ENCODE results near the gene DISC1. TPM values are rescaled to one million over a fixed set of nuclear protein-coding genes. Genes with fewer than 3 reads are reported as not detected.
A peak's percentile ranks its signal among the peaks of the same experiment; 100 is the strongest.

DISC1 gene
- total RNA-seq, 6 experiments from 2014 or later, result 1.8 to 3.3 (median 2.4) TPM

GRCh38 chr1:231869364-231869763 is 242.8 kb downstream of the DISC1 start:
- WGBS (ENCODE audit: insufficient coverage, low coverage, low lambda C conversion rate, missing lambda C conversion rate), result 56% methylated on average over 1 of the region's 2 CpGs
- peak; percentile 27 to 64 (median 58) for ATAC-seq

DNA sequence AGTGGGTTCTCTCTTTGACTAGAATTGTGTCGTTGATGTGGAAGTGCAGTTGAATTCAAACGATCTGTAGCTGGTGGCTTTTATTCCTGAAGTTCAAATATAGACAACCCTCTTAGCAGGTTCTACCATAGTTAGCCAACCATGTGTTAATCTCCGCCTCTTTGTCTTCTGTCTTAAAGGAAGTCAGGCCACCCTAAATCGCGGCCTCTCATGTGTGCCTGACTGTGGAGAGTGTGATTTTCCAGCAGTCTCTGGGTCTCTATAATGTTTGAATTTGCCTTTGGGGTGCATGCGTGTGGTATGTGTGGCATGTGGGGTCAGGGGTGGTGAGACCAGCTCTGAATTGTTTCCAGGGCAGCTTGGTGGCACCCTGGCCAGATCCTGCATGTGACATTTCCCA is 244.9 kb downstream of the DISC1 start:
- DNase-seq, result no peak
- ATAC-seq, result no peak
- H3K27me3 ChIP-seq, result no peaks in the 10 kb centered on the region
- no peak overlapping the region for H3K4me3 ChIP-seq
- H3K27ac ChIP-seq, result no peak overlapping the region
- H3K4me1 ChIP-seq, result no peaks in the 10 kb centered on the region
- TF ChIP-seq POLR2A (IDR thresholded peaks at IDR 0.05), result no peak
- TF ChIP-seq CTCF (IDR thresholded peaks at IDR 0.05), result no peak
- WGBS (ENCODE audit: insufficient coverage, low coverage, low lambda C conversion rate, missing lambda C conversion rate), result 89% methylated on average over 3 of the region's 6 CpGs
- H3K36me3 ChIP-seq, result no peaks in the 10 kb centered on the region
- H3K9me3 ChIP-seq, result no peaks in the 10 kb centered on the region
- intact Hi-C loops (cut with DNase I), result no loop called here

More at GRCh38 chr1:231869364-231869763, 242.8 kb downstream of the DISC1 start:
- no peak overlapping the region for H3K27ac ChIP-seq
- H3K4me3 ChIP-seq, result no peak overlapping the region
- intact Hi-C loops (cut with DNase I), result loop anchor here in 1 of 2 donors (10.0 kb wide), 1 partner anchor 1155 kb away; no protein-coding TSS in a partner anchor
- H3K4me1 ChIP-seq, result no peaks in the 10 kb centered on the region
- H3K27me3 ChIP-seq, result no peaks in the 10 kb centered on the region
- TF ChIP-seq POLR2A (IDR thresholded peaks at IDR 0.05) (no peak), CTCF (IDR thresholded peaks at IDR 0.05) (no peak)
- DNase-seq, result no peak
- no peaks in the 10 kb centered on the region for H3K36me3 ChIP-seq
- no peaks in the 10 kb centered on the region for H3K9me3 ChIP-seq

DNA sequence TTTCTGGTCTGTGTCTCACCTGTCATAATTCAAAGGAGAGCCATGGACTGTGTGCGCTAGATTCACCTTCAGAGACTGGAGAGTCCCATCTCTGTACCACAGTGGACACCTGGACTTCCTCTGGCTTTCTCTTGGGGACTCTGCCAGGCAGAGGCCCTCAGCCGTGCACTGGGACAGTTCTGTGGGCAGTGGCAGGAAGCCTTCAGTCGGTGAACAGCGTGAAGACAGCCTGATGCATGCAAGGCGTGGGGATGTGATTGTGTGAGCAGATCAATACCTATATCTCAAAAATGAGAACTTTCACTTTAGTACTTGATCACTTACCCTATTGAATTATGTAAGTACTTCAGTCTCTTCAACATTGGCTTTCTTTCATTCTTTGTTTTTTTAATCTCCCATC is 245.3 kb downstream of the DISC1 start:
- no peak overlapping the region for H3K27ac ChIP-seq
- no peak for TF ChIP-seq POLR2A (IDR thresholded peaks at IDR 0.05)
- TF ChIP-seq CTCF (IDR thresholded peaks at IDR 0.05), result no peak
- ATAC-seq, result no peak
- intact Hi-C loops (cut with DNase I), result no loop called here
- no peaks in the 10 kb centered on the region for H3K27me3 ChIP-seq
- H3K4me3 ChIP-seq, result no peak overlapping the region
- no peaks in the 10 kb centered on the region for H3K9me3 ChIP-seq
- DNase-seq, result no peak
- WGBS (ENCODE audit: insufficient coverage, low coverage, low lambda C conversion rate, missing lambda C conversion rate), result 73% methylated on average over 5 of the region's 5 CpGs
- no peaks in the 10 kb centered on the region for H3K4me1 ChIP-seq
- no peaks in the 10 kb centered on the region for H3K36me3 ChIP-seq

- 73% methylated on average over 1 of the region's 1 CpG for WGBS (ENCODE audit: insufficient coverage, low coverage, low lambda C conversion rate, missing lambda C conversion rate)
- Histone ChIP-seq H3K4me1 (no peaks in the 10 kb centered on the region), H3K4me3 (no peak overlapping the region), H3K27ac (no peak overlapping the region), H3K36me3 (no peaks in the 10 kb centered on the region), H3K9me3 (no peaks in the 10 kb centered on the region), H3K27me3 (no peaks in the 10 kb centered on the region)
- intact Hi-C loops (cut with DNase I), result no loop called here
- ATAC-seq (no peak), DNase-seq (no peak)
- no peak for TF ChIP-seq POLR2A (IDR thresholded peaks at IDR 0.05)
- TF ChIP-seq CTCF (IDR thresholded peaks at IDR 0.05), result no peak
These were observed 245.9 kb downstream of the DISC1 start for GRCh38 chr1:231872461-231872910.

- WGBS (ENCODE audit: insufficient coverage, low coverage, low lambda C conversion rate, missing lambda C conversion rate), result 50% methylated on average over 1 of the region's 1 CpG
- no peak for ATAC-seq
- Histone ChIP-seq H3K9me3 (no peaks in the 10 kb centered on the region), H3K27ac (no peak overlapping the region), H3K4me1 (no peaks in the 10 kb centered on the region), H3K27me3 (no peaks in the 10 kb centered on the region), H3K36me3 (no peaks in the 10 kb centered on the region), H3K4me3 (no peak overlapping the region)
- no peak for DNase-seq
- TF ChIP-seq CTCF (IDR thresholded peaks at IDR 0.05) (no peak), POLR2A (IDR thresholded peaks at IDR 0.05) (no peak)
- intact Hi-C loops (cut with DNase I), result no loop called here
These were observed 252.1 kb downstream of the DISC1 start for GRCh38 chr1:231878737-231879136.
